Fibroblast of pulmonary artery (primary cell): ENCODE results near the gene BCL2L13.

ENCODE experiments used
- DNase-seq: peaks from one replicate; pipeline ENCODE4 v3.0.0-alpha.2; 2010; ENCODE audit warnings: low read depth
- H3K4me3 ChIP-seq: replicated peaks from 2 replicates; pipeline ENCODE4 v1.5.1; 2011; ENCODE audit warnings: low read depth, mild to moderate bottlenecking, control low read depth, low read length, moderate library complexity
- CTCF ChIP-seq: IDR thresholded peaks from 2 replicates; pipeline ENCODE4 v1.5.1; 2011; ENCODE audit warnings: mild to moderate bottlenecking, control low read depth, low read length, inconsistent platforms; ENCODE audit errors: missing control alignments

Gene BCL2L13

GRCh38 chr22:17733466-17733865 is 94.9 kb downstream of the BCL2L13 start:
- DNase-seq: no peak
- TF ChIP-seq CTCF: no peak
- H3K4me3 ChIP-seq: no peak overlapping the region

DNA sequence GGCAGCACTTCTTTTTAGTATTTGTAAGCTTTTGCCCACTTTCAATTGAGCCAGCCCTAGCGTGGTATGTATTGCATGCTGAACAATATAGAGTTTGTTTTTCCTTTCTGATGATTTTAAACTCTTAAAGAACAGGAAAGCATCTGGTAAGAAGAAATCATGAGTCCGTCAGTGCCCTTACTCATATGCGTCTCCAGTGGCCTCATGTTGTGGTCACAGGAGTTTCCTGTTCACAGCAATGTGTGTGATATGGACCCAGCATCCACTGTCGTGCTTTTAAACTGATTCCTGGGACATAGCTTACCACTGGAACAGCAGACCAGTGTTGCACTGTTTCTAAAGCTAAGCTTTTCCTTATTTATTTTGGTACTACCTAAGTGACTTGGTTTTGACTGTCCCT is 95.6 kb downstream of the BCL2L13 start:
- H3K4me3 ChIP-seq: no peak overlapping the region
- no peak for TF ChIP-seq CTCF
- peak; percentile 56 for DNase-seq

GRCh38 chr22:17738386-17739128 is 100.0 kb downstream of the BCL2L13 start:
- TF ChIP-seq CTCF: no peak
- no peak for DNase-seq
- H3K4me3 ChIP-seq: no peak overlapping the region

DNA sequence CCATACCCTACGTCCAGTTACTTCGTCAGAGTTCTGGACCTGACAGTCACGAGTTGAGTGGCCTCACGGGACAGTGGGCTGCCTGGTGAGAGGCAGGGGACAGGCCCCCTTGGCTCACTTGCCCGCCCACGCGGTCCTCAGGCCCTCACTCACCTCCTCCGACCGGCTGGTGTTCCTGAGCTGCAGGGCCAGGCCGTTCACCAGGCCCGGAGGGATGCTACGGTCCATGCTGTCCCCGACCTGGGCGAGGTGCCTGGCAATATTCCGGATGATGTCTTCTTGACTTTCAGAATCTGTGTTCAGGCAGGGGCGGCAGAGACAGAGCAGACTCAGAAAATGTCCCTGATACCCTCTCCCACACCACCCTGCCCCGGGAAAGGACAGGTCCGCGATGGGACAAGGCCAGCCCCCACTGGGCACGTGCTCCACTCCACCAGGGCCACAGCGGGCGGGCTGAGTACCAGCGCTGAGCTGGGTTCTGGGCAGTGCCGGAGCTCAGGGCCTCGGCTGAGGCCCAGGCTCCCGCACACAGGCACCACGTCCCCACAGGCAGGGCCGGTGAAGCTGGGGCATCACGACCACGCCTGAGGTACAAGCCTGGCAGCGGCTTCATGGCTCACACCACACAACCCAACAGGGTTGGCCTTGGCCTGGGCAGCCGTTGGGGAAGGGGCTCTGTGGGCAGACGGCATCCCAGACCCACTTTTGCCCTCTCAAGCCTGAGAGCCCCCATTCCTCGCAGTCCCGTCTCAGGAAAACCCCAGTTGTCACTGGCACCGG is 100.8 kb downstream of the BCL2L13 start:
- DNase-seq: no peak
- H3K4me3 ChIP-seq: no peak overlapping the region
- no peak for TF ChIP-seq CTCF

DNA sequence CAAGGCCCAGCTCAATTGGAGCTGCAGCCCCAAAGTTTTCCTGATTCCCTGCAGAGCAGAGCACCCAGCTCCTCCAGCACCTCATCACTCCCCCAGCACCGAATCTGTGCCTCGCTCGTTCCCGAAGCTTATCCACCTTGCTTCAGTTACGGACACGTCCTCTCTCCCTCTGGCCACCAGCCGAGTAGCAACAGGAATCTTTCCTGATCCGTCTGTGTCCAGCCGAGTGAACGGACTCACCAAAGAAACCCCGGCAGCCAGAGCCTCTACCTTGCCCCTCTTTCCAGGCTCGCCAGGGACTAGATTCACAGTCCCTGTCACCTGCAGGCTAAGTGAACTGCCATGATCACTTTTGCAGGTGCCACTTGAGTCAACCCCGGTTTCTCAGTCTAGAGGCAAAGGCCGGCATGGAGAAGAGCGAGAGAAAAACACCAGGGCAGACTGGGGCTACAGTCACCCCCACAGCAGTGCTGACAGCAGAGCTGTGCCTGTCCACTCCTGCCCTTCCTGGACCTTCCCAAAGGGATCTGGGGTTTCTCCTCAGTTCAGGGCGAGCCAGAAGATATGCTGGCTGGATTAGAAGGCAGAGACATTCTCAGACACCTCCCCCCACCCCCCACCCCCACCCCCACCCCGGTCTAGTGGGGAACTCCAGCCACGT is 103.4 kb downstream of the BCL2L13 start:
- DNase-seq: no peak
- no peak for TF ChIP-seq CTCF
- no peak overlapping the region for H3K4me3 ChIP-seq

DNA sequence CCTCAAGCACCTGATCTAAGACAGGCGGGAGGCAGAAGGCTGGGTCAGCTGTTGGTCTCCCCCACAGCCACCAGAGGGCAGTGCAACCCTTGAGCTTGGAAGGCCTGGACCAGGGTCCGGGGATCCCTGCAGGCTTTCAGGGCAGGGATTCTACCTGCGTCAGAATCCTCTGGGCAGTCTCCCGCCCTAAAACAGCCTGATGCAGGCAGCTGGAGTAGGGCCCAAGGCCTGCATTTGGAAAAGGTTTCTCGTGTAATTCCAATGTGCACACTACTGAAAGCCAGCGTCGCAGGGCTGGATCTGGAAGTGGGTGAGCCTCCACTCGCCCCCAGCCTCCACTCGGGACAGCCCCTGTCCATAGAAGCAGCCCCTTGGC is 104.0 kb downstream of the BCL2L13 start:
- no peak overlapping the region for H3K4me3 ChIP-seq
- TF ChIP-seq CTCF: peak; percentile 79
- DNase-seq: peak; percentile 74
